GM21423 (cell line): ENCODE results near the gene PAN3.
"Not testable (repeated sequence)": the region's sequence is repeated elsewhere in the genome, so short reads cannot be mapped to it uniquely, and the experiment has no call there.

Experiments used
- ATAC-seq: cut with Tn5 transposase; IDR thresholded peaks from one replicate; pipeline ENCODE4 v1.9.1; 2021; ENCODE audit warnings: mild to moderate bottlenecking, moderate library complexity; ENCODE audit not compliant: unreplicated experiment

PAN3 gene

GRCh38 chr13:28131646-28132045 lies 6.7 kb upstream of the PAN3 start:
- no peak for ATAC-seq

- ATAC-seq = no peak
Measured at GRCh38 chr13:28136916-28137315, 1.4 kb upstream of the PAN3 start.

- peak; percentile 1 for ATAC-seq
Measured at GRCh38 chr13:28137596-28137995, 749 bp upstream of the PAN3 start.

- ATAC-seq = peak; percentile 50
Measured at GRCh38 chr13:28138756-28139470, 568 bp downstream of the PAN3 start.

GRCh38 chr13:28140433-28141125 lies 2.2 kb downstream of the PAN3 start:
- ATAC-seq = no peak

- ATAC-seq = not testable (repeated sequence)
Measured at GRCh38 chr13:28141542-28141941, 3.2 kb downstream of the PAN3 start.

GRCh38 chr13:28145049-28145448 lies 6.7 kb downstream of the PAN3 start:
- ATAC-seq = no peak

- ATAC-seq = no peak
Measured at GRCh38 chr13:28147495-28147894, 9.2 kb downstream of the PAN3 start.

GRCh38 chr13:28159057-28159456 lies 20.7 kb downstream of the PAN3 start:
- no peak for ATAC-seq

GRCh38 chr13:28161370-28161769 lies 23.0 kb downstream of the PAN3 start:
- no peak for ATAC-seq

- no peak for ATAC-seq
Measured at GRCh38 chr13:28163587-28163986, 25.2 kb downstream of the PAN3 start.

- ATAC-seq = no peak
Measured at GRCh38 chr13:28166257-28166656, 27.9 kb downstream of the PAN3 start.

- ATAC-seq = no peak
Measured at GRCh38 chr13:28171266-28171665, 32.9 kb downstream of the PAN3 start.

GRCh38 chr13:28172947-28173346 lies 34.6 kb downstream of the PAN3 start:
- no peak for ATAC-seq

GRCh38 chr13:28173793-28174192 lies 35.4 kb downstream of the PAN3 start:
- ATAC-seq = no peak

GRCh38 chr13:28177327-28177726 lies 39.0 kb downstream of the PAN3 start:
- no peak for ATAC-seq

- no peak for ATAC-seq
Measured at GRCh38 chr13:28177877-28178276, 39.5 kb downstream of the PAN3 start.

- ATAC-seq = no peak
Measured at GRCh38 chr13:28179974-28180373, 41.6 kb downstream of the PAN3 start.

- no peak for ATAC-seq
Measured at GRCh38 chr13:28181413-28181812, 43.1 kb downstream of the PAN3 start.

- ATAC-seq = no peak
Measured at GRCh38 chr13:28185256-28185655, 46.9 kb downstream of the PAN3 start.

GRCh38 chr13:28199089-28199488 lies 60.7 kb downstream of the PAN3 start:
- no peak for ATAC-seq

- no peak for ATAC-seq
Measured at GRCh38 chr13:28204043-28204442, 65.7 kb downstream of the PAN3 start.
